Measurements from ENCODE around the gene GLIPR2.

GLIPR2 gene

DNA sequence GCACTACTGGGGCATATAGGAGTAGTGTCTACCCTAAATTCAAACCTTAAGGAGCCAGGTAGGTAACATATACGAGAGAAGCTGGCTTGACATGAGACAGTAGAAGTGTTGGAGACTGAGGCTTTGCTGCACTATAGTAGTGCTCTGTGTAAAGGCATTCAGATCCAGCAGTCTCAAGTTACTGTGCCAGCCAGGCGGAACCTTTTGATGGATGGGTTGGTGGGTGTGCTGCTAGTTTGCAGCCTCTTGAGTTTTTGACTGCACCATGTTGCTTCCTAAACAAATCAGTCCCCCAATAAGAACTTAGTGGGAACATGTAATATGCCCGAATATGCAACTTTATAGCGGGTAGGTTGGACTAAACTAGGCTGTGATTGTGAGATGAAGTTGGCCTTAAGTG is 55.7 kb downstream of the GLIPR2 start:
- DNase-seq: no peak

- no peak for DNase-seq
These were observed 56.5 kb downstream of the GLIPR2 start for GRCh38 chr9:36193023-36193422.

DNA sequence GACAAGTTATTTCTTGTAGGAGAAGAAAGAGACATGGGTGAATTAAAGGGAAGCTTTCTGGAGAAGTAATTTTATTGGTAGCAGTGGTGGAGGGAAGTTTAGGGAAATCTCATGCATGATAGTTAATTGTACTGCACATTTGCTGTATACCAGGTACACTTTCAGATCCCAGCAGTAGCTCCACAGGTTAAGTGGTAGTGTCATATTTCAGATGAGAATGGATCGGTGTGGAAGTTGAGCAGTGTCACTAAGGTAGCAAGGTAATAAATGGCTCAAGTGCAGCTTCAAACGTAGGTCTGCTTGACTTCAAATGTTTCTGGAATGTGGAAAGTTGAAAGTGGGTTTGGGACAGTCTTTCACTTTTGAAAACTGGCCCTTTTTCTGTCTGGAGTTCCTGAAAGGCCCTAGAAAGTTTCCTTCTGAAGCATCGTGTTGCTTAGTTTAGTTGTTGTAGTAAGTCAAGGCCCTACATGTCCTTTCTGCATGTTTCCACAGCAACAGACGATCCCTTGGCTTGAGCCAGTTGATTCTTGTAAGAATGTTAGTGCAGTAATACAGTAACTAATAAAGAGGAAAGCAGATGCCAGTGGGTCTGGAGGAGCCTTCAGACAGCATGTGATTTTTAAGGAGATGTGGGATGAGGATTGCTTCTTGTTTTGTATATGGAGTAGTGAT is 57.9 kb downstream of the GLIPR2 start:
- no peak for DNase-seq

- DNase-seq: peak in 3 of 51 donors; percentile 28 to 50 (median 34)
These were observed 68.5 kb downstream of the GLIPR2 start for GRCh38 chr9:36204906-36205547.

- peak in 24 of 51 donors; percentile 15 to 67 (median 50) for DNase-seq
These were observed 70.5 kb downstream of the GLIPR2 start for GRCh38 chr9:36207016-36207415.

- DNase-seq: no peak
These were observed 71.0 kb downstream of the GLIPR2 start for GRCh38 chr9:36207546-36208012.

- DNase-seq: peak in 1 of 51 donors; percentile 10
These were observed 72.2 kb downstream of the GLIPR2 start for GRCh38 chr9:36208521-36209253.

- no peak for DNase-seq
These were observed 74.2 kb downstream of the GLIPR2 start for GRCh38 chr9:36210722-36211121.

- no peak for DNase-seq
These were observed 75.0 kb downstream of the GLIPR2 start for GRCh38 chr9:36211510-36211909.

DNA sequence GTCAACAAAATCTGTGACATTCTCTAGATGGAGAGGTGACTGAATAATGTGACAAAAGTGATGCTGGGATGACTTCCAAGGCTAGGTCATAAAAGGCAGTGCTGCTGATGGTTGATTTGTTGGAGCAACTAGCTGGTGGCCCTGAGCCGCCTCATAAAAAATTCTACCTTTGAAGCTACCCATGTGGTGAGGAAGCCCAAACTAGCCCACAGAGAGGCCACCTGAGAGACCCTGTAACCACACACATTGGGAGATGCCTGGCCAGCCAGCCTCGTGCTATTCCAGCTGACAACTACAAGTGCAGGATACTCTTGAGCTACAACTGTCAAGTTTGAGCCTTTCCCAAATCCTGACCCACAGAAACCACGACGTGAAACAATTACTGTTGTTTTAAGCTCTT is 76.9 kb downstream of the GLIPR2 start:
- no peak for DNase-seq
